Measurements from ENCODE around the gene ACADL.

DNA sequence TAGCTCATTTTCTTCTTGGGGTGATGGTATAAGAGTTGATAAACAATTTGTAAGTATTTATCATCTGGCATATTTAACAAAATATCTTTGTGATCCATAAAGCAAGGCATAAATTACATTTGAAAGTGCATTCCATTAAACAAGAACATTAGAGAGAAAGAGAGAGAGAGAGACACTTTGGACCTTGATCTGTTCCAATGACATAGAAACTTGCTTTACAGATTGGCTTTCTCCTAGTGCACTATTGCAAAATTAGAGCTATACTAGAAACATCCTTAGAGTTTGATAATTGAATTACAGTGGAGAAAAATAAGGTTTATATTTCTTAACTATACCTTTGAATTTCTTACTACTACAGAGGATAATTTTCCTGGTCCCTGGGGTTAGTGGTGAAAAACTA, 5.7 kb upstream of the ACADL start:
- no peak for TF ChIP-seq CTCF (IDR thresholded peaks at IDR 0.05)
- no peak for TF ChIP-seq POLR2A (IDR thresholded peaks at IDR 0.05)
